Adrenal gland (tissue), 5 donors: ENCODE measurements around the gene HCK.

Experiments
- CTCF ChIP-seq, 6 experiments: fragments of 450-650 bp in 4 of 6; fragments of 200-600 bp in 2 of 6; sonication (generic) in 1 of 6; IDR thresholded peaks; 1 replicate in 5 of 6; 2 replicates in 1 of 6; pipeline versions ENCODE4 v1.5.1 to v1.8.0; 2016 to 2021; ENCODE audit warnings: antibody characterized with exemption in 6 of 6, mild to moderate bottlenecking in 2 of 6, moderate library complexity in 1 of 6
- POLR2A ChIP-seq, 2 donors: fragments of 450-650 bp; IDR thresholded peaks; one replicate each; pipeline ENCODE4 v1.6.1; 2017; ENCODE audit warnings: antibody characterized with exemption in 2 of 2, mild to moderate bottlenecking in 2 of 2, moderate library complexity in 1 of 2
- donor health status: DM: no; HTN: no; CAD: no.

DNA sequence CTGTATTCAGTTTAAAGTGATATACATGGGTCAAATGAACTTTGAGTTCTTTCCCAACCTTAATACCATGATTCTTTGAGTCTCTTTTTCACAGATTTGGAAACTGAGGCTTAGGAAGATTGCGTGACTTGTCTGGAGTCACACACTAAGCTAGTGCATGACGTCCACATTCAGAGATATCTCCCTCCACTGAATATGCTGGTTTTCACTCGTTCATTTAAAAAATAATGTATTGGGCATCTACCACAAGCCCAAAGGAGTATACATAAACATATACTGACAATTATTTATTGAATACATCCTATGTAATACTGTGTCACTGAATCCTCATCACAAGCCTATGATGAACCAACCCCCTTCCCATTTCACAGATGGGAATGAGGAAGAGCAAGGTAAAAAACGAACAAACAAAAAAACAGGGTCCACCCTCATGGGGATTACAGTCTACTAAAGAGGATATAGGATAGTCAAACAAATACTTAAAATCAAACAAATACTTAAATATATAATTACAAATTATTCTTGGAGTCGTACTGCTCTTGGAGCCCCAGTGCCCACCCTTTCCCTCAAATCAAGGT, 56.9 kb downstream of the HCK start:
- TF ChIP-seq CTCF (IDR thresholded peaks at IDR 0.05), result no peak
- no peak for TF ChIP-seq POLR2A (IDR thresholded peaks at IDR 0.05)
